Measurements from ENCODE around the gene ABCA4.

ABCA4 gene

GRCh38 chr1:94026619-94027380, 94.1 kb downstream of the ABCA4 start:
- CTCF ChIA-PET, result interaction anchor here (0.5 to 13.6 kb wide), 28 partner anchors 10 to 1062 kb away, joined by 3 to 285 read pairs (median 5); partner anchors contain the start of gene ARHGAP29
- Histone ChIP-seq H3K4me3 (ENCODE audit: low read depth, low read length) (no peak overlapping the region), H3K36me3 (ENCODE audit: control insufficient read depth in 2 of 2, insufficient read depth in 1 of 2, low read length in 2 of 2) (no peaks in the 10 kb centered on the region), H3K9me3 (ENCODE audit: control insufficient read depth, insufficient read depth, low read depth, low read length) (no peaks in the 10 kb centered on the region), H3K27ac (ENCODE audit: extremely low read depth, low read depth, low read length) (no peak overlapping the region), H3K4me1 (ENCODE audit: control insufficient read depth, insufficient read depth, low read length) (no peaks in the 10 kb centered on the region)
- POLR2A ChIA-PET, result no interaction called here
- no peak for TF ChIP-seq ZNF571 (tag by site-specific recombination; IDR thresholded peaks at IDR 0.05)
- TF ChIP-seq PRDM1 (tag by site-specific recombination; IDR thresholded peaks at IDR 0.05), result peak; percentile 47; the same call in 1 of the 2 replicates
- TF ChIP-seq ZNF621 (tag by site-specific recombination; IDR thresholded peaks at IDR 0.05), result no peak
- no peak for TF ChIP-seq ZNF549 (tag by site-specific recombination; IDR thresholded peaks at IDR 0.05)
- TF ChIP-seq ZNF302 (tag by site-specific recombination; IDR thresholded peaks at IDR 0.05; ENCODE audit: low read depth), result no peak
- TF ChIP-seq KLF9 (tag by site-specific recombination; IDR thresholded peaks at IDR 0.05; ENCODE audit: low read depth), result no peak
- peak; percentile 71; the same call in 1 of the 2 replicates for TF ChIP-seq ZNF596 (tag by site-specific recombination; IDR thresholded peaks at IDR 0.05)
- TF ChIP-seq ZNF366 (tag by site-specific recombination; conservative IDR thresholded peaks at IDR 0.05), result peak; percentile 53; the same call in 1 of the 2 replicates
- no peak for TF ChIP-seq ZNF529 (tag by site-specific recombination; IDR thresholded peaks at IDR 0.05; ENCODE audit: insufficient replicate concordance)
- no peak for TF ChIP-seq AEBP2 (tag by site-specific recombination; IDR thresholded peaks at IDR 0.05; ENCODE audit: borderline replicate concordance)
- TF ChIP-seq ZNF473 (tag by site-specific recombination; IDR thresholded peaks at IDR 0.05), result no peak
- no peak for TF ChIP-seq MYNN (tag by site-specific recombination; IDR thresholded peaks at IDR 0.05; ENCODE audit: borderline replicate concordance)
- no peak for TF ChIP-seq ZNF530 (tag by site-specific recombination; IDR thresholded peaks at IDR 0.05; ENCODE audit: low read depth)
- TF ChIP-seq BCL11B (tag by site-specific recombination; IDR thresholded peaks at IDR 0.05; ENCODE audit: low read depth), result no peak
- no peak for TF ChIP-seq ZNF670 (tag by site-specific recombination; IDR thresholded peaks at IDR 0.05; ENCODE audit: low read depth)
- TF ChIP-seq ZNF37A (tag by site-specific recombination; IDR thresholded peaks at IDR 0.05), result no peak
- TF ChIP-seq ZNF629 (tag by site-specific recombination; IDR thresholded peaks at IDR 0.05), result no peak
- no peak for TF ChIP-seq ZNF664 (tag by site-specific recombination; IDR thresholded peaks at IDR 0.05)

GRCh38 chr1:94025383-94026340, 95.3 kb downstream of the ABCA4 start:
- H3K27ac ChIP-seq (ENCODE audit: extremely low read depth, low read depth, low read length), result no peak overlapping the region
- ChIA-PET POLR2A (no interaction called here), CTCF (interaction anchor here (0.6 to 13.6 kb wide), 50 partner anchors 9 to 1016 kb away, joined by 3 to 285 read pairs (median 4); partner anchors contain the start of genes ARHGAP29 and BCAR3)
- H3K4me3 ChIP-seq (ENCODE audit: low read depth, low read length), result no peak overlapping the region
- H3K4me1 ChIP-seq (ENCODE audit: control insufficient read depth, insufficient read depth, low read length), result no peaks in the 10 kb centered on the region
- no peaks in the 10 kb centered on the region for H3K36me3 ChIP-seq (ENCODE audit: control insufficient read depth in 2 of 2, insufficient read depth in 1 of 2, low read length in 2 of 2)
- no peaks in the 10 kb centered on the region for H3K9me3 ChIP-seq (ENCODE audit: control insufficient read depth, insufficient read depth, low read depth, low read length)
- TF ChIP-seq MZF1 (tag by site-specific recombination; IDR thresholded peaks at IDR 0.05; ENCODE audit: borderline replicate concordance) (peak; percentile 54; the same call in 1 of the 2 replicates), ZNF2 (tag by site-specific recombination; IDR thresholded peaks at IDR 0.05) (peak; percentile 72), CTCF (tag by site-specific recombination; IDR thresholded peaks at IDR 0.05) (peak; percentile 78), ZNF335 (tag by site-specific recombination; conservative IDR thresholded peaks at IDR 0.05) (peak; percentile 95), SCRT2 (tag by site-specific recombination; IDR thresholded peaks at IDR 0.05) (0 out of 2 replicates have a peak, but pooled peaks have one; percentile 9), ZNF558 (tag by site-specific recombination; IDR thresholded peaks at IDR 0.05) (no peak), GFI1B (tag by site-specific recombination; IDR thresholded peaks at IDR 0.05) (no peak), ZNF302 (tag by site-specific recombination; IDR thresholded peaks at IDR 0.05; ENCODE audit: low read depth) (no peak)
- TF ChIP-seq, protein P1, sequence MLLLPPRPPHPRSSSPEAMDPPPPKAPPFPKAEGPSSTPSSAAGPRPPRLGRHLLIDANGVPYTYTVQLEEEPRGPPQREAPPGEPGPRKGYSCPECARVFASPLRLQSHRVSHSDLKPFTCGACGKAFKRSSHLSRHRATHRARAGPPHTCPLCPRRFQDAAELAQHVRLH (tag by site-specific recombination; IDR thresholded peaks at IDR 0.05), result 0 out of 2 replicates have a peak, but pooled peaks have one; percentile 14
- TF ChIP-seq, protein P2, sequence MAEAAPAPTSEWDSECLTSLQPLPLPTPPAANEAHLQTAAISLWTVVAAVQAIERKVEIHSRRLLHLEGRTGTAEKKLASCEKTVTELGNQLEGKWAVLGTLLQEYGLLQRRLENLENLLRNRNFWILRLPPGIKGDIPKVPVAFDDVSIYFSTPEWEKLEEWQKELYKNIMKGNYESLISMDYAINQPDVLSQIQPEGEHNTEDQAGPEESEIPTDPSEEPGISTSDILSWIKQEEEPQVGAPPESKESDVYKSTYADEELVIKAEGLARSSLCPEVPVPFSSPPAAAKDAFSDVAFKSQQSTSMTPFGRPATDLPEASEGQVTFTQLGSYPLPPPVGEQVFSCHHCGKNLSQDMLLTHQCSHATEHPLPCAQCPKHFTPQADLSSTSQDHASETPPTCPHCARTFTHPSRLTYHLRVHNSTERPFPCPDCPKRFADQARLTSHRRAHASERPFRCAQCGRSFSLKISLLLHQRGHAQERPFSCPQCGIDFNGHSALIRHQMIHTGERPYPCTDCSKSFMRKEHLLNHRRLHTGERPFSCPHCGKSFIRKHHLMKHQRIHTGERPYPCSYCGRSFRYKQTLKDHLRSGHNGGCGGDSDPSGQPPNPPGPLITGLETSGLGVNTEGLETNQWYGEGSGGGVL (tag by site-specific recombination; IDR thresholded peaks at IDR 0.05), result no peak

All from HEK293 (cell line).